CD1c-positive myeloid dendritic cell (primary cell): ENCODE data around the gene BCLAF1.
A peak's percentile ranks its signal among the peaks of the same experiment; 100 is the strongest.

ENCODE experiments used
- DNase-seq: peaks from one replicate; pipeline ENCODE4 v3.0.0-alpha.2; 2016; ENCODE audit errors: extremely low spot score

The BCLAF1 gene

GRCh38 chr6:136289579-136290409 lies at the start of gene BCLAF1:
Gene BCLAF1 (minus strand): TSS chr6:136289846. CDS start chr6:136279866, 9,980 bp downstream.
- peak; percentile 100 for DNase-seq

GRCh38 chr6:136338486-136338885 lies 48.8 kb upstream of the BCLAF1 start:
- DNase-seq = no peak

DNA sequence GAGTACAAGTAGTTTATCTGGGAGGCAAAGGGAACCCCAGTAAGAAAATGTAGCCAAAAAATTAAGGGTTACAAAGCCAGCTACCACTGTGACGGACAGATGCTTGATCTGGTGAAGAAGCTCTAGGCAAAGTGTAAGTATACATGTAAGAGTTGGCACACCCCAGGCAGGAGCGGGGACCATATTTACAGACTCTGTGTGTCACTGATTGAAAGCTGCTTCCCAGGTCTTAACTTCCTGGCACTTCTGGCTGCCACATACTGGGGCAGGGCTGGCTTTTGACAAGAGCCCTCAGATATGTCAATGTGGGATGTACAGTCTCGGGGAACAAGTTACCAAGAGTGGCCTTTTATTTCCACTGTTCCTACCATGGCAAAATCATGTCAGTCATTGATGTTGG lies 48.0 kb upstream of the BCLAF1 start:
- DNase-seq = no peak

DNA sequence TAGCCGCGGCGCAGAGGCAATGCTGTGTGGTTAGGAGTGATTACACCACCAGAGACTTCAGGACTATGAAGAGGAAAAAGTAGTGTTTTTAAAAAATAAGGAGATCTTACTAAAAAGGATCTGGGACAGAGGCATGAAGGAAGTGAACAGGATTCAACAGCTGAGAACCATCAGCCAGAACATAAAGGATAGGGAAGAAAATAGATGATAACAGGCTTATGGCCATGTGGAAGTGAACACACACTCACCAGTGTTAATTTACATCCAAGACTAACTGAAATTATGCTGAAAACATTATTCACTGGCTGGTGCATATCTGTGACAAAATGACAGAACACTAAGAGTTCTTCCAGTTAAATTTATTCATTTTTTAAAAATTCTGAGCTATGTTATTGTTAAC lies 47.5 kb upstream of the BCLAF1 start:
- DNase-seq = no peak

- DNase-seq = no peak
Observed at GRCh38 chr6:136335736-136336363, 46.2 kb upstream of the BCLAF1 start.

DNA sequence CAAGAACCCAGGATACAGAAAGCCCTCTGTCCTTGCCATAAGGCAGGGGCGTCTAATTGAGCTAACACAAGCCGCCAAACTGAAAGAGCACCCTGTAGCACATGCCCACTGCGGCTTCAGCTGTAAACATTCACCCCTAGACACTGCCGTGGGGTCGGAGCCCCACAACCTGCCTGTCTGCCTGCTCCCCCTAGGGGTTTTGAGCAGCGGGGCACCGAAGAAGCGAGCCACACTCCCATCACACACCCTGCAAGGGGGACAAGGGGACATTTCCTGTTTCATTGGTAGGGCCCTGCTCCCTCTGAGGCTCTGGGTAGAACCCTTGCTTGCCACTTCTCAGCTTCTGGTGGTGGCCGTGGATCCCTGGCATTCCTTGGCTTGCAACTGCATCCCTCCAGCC lies 45.2 kb upstream of the BCLAF1 start:
- no peak for DNase-seq

- no peak for DNase-seq
Observed at GRCh38 chr6:136334465-136334846, 44.8 kb upstream of the BCLAF1 start.

DNA sequence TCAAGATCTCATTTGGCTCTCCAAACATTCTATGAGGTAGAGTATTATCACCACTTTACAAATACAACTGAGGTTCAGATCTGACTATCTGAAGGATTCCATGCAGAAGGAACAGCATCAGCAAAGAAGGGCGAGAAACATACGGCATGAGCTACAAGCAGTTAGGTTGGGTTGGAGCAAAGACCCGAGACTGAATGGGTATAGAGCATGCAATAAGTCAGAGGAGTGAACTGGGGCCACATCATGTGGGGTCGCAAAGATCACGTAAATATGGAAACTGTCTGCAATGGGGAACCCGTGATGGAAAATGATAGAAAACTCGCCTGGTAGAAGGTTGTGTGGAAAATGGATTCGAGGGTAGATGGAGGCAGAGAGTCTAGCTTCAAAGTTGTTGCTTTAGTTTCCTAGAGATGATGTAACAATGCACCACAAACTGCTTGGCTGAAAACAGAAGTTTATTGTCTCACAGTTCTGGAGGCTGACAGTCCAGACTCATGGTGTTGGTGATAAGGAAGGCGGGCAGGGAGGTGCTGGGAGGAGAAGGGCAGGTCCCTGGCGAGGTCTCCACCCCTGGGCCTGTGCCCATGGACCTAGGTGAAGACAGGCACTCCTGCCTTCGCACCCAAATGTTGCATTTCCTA lies 44.3 kb upstream of the BCLAF1 start:
- no peak for DNase-seq

- no peak for DNase-seq
Observed at GRCh38 chr6:136331461-136331860, 41.8 kb upstream of the BCLAF1 start.

- DNase-seq = no peak
Observed at GRCh38 chr6:136330634-136331033, 41.0 kb upstream of the BCLAF1 start.

DNA sequence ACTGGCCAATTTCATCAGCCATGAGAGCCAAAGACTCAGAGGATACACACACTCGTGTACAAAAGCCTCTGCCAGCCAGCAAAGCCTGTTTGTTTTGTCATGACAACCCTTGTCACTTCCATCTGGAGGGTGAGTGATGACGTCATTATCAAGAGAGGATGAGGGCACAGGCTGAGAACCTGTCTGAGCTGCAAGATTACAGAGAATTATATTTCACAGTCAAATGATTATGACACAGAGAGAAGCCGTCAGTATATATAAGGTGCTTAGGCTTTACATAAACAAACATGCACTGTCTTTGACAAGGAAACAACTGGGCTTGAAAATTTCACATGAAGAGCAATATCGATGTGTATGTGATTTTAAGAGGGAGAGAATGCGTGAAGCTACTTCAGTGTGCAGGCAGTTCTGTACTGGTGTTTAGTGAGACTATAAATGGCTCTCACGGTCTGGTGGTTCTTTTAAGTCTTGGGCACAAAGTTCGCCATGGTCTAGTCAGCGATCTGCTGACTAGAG lies 36.5 kb upstream of the BCLAF1 start:
- no peak for DNase-seq

DNA sequence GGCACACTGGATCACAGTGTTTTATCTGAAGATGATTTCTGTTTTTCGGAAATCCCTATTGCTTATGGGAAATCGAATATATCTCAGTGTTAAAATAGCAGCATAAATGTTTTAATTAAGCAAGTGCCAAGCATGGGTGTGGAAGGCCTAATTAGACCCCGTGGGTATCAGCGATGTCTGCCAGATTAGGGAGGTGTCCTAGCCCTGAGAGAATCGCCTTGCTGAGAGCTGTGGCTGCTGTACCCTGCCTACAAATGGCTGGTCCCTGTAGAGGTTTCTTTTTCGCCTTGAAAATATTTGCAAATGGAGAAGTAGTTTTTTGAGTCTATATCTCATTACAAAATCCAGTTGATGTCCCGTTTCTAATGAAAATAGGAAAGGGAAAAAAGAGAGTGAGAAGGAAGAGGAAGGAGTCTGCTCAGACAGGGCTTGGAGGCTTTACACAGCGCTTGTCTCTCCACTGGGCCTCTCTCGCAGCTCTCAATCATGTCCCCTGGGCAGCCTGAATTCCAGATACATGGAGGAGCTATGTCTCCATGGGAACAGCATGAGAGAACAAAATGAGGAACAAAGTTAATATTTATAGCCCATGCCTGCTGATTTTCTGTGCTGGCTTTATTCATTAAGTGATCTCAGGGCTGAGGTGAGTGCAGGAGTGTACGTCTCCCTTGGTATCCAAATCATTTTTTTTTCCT lies 35.2 kb upstream of the BCLAF1 start:
- DNase-seq = no peak

DNA sequence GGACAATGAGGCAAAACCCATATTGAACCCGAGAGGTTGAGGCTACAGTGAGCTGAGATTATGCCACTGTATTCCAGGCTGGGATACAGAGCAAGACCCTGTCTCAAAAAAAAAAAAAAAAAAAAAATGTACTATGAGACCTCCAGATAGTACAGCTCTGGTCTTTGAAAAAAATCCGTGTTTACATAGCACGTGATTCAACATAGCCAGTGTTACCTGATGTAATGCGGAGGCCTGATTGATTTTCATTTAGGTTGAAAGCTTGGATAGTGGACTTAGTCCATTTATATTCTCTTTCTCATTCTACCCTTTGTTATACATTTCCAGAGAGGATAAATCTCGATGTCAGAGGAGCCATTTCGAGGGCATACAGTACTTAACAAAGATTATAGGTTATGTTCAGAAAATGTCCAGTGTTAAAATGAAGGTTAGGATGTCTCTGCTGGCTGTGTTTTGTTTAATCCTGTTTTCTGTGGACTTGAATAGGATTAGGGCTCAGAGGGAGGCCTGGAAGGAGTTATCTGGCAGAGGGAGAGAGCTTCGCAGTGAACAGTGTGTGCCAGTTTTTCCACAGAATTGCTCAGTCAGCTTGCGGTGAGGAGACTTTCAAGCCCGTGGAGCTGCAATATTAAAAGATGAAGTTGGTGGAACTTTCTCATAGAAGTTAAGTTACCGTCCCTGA lies 33.9 kb upstream of the BCLAF1 start:
- DNase-seq = no peak

- DNase-seq = no peak
Observed at GRCh38 chr6:136319732-136320131, 30.1 kb upstream of the BCLAF1 start.

GRCh38 chr6:136318676-136319075 lies 29.0 kb upstream of the BCLAF1 start:
- no peak for DNase-seq

GRCh38 chr6:136317971-136318370 lies 28.3 kb upstream of the BCLAF1 start:
- DNase-seq = no peak

DNA sequence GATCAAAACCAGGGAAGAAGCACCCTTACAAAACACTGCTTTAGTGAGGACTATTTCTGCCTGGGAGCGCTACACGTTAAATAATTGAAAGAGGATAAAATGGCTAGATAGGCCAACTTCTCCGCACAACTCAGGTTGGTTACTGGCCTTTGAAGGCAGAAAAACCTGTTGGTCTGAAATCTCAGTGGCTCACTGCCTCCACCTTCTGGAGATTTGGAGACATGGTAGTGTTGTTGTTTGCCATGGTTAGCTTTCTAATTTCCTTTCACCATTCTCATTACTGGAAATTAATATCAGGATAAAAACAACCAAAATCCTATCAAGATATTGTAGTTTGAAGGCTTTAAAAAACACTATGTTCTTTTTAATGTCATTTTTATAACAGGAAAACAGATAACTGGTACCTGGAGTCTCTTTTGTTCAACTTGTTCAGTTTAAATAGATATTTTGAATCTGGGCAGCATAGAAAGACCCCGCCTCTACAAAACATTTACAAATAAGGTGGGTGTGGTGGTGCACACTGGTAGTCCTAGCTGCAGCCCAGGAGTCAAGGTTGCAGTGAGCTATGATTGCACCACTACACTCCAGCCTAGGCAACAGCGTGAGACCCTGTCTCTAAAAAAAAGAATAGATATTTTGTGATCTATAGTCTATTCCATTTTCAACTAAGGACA lies 27.5 kb upstream of the BCLAF1 start:
- peak; percentile 73 for DNase-seq

GRCh38 chr6:136315594-136315993 lies 25.9 kb upstream of the BCLAF1 start:
- no peak for DNase-seq

DNA sequence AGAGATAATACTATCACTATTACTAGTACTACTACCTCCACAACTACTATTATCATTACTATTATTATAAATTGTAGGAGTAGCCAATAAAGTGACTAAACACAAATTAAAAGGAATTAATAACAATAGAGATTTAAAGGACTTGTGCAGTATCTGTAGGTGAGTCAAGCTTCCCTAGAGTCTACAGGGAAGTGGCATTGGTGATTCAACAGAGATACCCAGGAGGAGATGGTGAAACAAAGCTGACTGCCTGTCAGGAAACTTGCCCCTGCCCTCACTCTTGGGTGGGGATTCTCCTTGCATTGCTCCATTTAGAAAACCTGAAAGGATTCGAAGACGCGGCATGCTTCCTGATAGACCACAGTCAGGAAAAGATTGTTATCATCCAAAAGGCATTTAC lies 23.3 kb upstream of the BCLAF1 start:
- no peak for DNase-seq

DNA sequence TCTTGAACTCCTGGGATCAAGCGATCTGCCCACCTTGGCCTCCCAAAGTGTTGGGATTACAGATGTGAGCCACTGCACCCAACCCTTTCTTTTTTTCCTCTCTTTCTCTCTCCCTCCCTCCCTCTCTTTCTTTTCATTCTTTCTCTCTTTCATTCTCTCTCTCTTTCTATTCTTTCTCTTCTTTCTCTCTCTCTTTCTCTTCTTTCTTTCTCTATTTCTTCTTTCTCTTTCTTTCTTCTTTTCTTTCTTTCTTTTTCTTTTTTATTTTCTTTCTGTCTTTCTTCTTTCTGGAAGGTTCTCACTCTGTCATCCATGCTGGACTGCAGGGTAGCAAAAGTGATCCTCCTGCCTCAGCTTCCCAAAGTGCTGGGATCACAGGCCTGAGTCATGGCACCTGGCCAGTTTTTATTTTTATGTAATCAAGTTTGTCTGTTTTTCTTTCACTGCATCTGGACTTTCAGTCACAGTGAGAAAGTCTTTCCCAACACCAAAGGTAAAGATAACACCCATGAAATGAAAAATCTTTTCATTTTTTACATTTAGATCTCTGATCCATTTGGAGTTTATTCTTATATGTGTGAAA lies 20.2 kb upstream of the BCLAF1 start:
- DNase-seq = no peak

DNA sequence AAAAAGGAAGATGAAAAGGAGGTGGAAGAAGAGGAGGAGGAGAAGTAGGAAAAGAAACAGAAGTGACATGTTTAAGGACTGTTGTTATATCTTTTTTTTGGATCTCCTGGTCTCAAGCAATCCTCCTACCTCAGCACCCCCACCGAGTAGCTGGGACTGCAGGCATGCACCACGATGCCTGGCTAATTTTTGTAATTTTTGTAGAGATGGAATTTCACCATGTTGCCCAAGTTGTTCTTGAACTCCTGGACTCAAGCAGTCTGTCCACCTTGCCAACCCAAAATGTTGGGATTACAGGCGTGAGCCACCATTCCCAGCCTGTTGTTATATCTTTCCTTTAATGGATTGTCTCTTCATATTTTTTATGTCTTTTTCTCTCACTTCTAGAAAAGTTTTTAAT lies 19.5 kb upstream of the BCLAF1 start:
- DNase-seq = no peak
